Activated CD4-positive, CD25-positive, alpha-beta regulatory T cell treated with anti-CD3 and anti-CD28 coated beads, Interleukin-2, amount 50 U/mL, for 16 hours (primary cell): ENCODE results near the gene CDH15.
"Not testable (repeated sequence)": the region's sequence is repeated elsewhere in the genome, so short reads cannot be mapped to it uniquely, and the experiment has no call there.

Source experiments
- DNase-seq: peaks from one replicate; pipeline ENCODE4 v3.0.0-alpha.2; 2020; ENCODE audit warnings: low read depth, low spot score

Gene CDH15

DNA sequence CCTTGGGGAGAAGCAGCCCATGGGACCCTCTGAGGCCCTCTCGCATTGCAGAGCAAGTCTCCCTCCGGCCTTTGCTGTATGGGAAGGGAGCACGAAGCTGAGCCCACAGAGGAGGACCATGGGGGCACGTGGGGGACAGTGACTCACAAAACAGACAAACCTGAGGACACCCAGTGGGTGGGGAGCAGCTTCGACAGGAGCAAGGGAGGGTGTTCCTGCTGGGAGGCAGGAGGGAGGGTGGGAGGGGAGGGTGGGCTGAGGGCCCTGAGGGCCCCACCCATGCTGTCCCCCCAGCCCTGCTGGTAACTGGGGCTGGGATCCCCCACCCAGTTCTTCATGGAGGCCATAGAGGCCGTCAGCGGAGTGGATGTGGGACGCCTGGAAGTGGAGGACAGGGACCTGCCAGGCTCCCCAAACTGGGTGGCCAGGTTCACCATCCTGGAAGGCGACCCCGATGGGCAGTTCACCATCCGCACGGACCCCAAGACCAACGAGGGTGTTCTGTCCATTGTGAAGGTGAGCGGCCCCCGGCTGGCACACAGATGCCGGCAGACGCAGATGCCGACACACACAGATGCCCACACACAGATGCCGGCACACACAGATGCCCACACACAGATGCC is 16.3 kb downstream of the CDH15 start:
- DNase-seq = no peak

DNA sequence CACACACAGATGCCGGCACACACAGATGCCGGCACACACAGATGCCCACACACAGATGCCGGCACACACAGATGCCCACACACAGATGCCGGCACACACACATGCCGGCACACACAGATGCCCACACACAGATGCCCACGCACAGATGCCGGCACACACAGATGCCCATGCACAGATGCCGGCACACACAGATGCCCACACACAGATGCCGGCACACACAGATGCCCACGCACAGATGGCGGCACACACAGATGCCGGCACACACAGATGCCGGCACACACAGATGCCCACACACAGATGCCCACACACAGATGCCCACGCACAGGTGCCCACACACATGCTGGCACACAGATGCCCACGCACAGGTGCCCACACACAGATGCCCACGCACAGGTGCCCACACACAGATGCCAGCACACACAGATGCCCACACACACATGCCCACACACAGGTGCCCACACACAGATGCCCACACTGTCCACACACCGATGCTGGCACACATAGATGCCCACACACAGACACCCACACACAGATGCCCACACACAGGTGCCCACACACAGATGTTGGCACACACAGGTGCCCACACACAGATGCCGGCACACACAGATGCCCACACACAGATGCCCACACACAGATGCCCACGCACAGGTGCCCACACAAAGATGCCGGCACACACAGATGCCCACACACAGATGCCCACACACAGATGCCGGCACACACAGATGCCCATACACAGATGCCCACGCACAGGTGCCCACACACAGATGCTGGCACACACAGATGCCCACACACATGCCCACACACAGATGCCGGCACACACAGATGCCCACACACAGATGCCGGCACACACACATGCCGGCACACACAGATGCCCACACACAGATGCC is 17.2 kb downstream of the CDH15 start:
- DNase-seq = not testable (repeated sequence)

DNA sequence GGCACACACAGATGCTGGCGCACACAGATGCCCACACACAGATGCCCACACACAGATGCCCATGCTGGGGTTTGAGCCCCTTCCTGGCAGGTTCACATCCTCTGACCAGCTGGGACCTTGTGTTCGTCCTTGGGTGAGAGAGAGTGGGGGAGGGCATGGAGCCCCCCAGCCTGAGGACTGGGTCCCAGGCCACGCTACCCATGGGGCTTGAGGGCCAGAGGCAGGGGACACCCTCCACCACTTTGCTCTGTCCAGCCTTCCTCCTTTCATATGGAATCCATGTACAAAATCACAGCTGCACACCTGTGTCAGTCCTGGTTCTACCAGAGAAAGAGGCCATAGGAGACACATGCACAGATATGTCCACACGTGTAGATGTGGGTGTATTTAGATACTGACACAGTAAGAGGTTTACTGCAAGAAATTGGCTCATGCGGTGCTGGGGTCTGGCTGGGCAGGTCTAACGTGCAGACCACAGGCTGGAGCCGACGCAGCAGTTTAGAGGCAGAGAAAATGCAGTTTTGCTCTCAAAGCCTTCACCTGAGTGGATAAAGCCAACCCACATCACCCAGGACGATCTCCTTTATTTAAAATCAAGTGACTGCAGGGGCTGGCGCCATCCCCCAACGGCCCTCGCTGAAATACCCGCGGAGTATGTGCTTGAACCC is 17.9 kb downstream of the CDH15 start:
- DNase-seq = no peak

DNA sequence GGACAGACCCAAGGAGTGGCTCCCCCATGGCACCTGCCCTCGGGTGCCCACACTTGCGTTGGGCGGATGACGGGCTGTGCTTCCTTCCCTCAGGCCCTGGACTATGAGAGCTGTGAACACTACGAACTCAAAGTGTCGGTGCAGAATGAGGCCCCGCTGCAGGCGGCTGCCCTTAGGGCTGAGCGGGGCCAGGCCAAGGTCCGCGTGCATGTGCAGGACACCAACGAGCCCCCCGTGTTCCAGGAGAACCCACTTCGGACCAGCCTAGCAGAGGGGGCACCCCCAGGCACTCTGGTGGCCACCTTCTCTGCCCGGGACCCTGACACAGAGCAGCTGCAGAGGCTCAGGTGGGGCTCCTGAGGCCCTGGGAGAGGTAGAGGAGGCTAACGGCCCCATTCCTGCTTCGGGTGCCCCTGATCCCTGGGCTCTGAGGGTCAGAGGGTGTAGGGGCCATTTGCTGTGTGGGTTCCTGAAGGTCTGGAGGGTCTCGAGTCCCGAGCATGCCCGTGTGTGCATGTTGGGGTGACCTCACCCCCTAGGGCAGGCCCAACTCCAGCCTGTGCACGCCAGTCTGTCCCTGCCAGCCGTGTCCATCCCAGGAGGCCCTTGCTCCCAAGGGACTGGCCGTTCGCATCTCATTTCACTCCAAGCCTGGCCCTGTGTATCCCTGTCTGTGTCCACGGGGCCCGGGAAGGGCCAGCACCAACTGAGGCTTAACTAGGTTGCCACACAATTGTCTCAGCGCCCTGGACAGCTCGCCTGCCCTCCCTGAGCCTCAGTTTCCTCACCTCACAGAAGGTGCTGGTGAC is 18.8 kb downstream of the CDH15 start:
- no peak for DNase-seq

DNA sequence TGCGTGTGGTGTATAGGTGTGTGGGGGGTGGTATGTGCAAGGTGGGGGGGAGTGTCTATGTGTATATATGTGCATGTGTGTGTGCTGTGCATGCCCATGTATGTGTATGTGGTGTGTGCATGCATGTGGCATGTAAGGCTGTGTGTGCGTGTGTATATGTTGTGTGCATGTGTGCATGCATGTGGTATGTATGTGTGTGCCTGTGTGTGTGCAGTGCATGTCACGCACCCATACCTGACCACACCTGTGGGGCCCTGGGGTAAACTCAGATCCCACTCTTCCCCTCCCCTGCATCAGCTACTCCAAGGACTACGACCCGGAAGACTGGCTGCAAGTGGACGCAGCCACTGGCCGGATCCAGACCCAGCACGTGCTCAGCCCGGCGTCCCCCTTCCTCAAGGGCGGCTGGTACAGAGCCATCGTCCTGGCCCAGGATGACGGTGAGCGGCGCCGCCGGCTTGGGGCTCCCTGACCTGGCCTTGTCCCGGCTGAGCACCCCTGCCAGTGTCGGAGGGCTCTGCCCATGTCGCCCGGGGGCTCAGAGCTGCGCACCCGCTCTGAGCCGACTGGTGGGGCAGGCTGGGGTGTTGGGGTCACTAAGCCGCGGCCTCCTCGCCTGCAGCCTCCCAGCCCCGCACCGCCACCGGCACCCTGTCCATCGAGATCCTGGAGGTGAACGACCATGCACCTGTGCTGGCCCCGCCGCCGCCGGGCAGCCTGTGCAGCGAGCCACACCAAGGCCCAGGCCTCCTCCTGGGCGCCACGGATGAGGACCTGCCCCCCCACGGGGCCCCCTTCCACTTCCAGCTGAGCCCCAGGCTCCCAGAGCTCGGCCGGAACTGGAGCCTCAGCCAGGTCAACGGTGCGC is 19.7 kb downstream of the CDH15 start:
- DNase-seq = no peak

DNA sequence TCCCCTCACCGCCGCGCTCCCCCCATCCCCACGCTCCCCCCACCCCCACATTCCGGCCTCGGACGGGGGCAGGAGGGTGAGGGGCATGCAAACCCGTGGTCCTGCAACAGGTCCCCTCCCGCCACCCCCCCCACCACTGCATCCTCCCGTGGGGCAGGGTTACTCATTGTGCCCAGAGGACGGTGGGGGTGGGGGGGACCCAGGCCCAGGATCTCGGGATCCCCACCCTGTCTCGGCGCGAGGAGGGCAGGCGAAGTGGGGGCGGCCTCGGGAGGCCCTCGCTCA is 20.3 kb downstream of the CDH15 start:
- DNase-seq = no peak

DNA sequence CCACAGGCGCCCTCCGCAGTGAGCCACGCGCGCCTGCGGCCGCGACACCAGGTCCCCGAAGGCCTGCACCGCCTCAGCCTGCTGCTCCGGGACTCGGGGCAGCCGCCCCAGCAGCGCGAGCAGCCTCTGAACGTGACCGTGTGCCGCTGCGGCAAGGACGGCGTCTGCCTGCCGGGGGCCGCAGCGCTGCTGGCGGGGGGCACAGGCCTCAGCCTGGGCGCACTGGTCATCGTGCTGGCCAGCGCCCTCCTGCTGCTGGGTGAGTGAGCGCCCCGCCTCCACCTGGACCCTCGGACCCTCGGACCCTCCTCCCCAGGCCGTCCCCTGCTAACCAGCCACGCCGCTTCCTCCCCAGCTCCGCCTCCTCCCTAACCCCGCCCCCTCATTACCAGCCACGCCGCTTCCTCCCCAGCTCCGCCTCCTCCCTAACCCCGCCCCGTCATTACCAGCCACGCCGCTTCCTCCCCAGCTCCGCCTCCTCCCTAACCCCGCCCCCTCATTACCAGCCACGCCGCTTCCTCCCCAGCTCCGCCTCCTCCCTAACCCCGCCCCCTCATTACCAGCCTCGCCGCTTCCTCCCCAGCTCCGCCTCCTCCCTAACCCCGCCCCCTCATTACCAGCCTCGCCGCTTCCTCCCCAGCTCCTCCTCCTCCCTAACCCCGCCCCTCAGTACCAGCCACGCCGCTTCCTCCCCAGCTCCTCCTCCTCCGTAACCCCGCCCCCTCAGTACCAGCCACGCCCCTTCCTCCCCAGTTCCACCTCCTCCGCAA is 20.8 kb downstream of the CDH15 start:
- DNase-seq = peak; percentile 26

DNA sequence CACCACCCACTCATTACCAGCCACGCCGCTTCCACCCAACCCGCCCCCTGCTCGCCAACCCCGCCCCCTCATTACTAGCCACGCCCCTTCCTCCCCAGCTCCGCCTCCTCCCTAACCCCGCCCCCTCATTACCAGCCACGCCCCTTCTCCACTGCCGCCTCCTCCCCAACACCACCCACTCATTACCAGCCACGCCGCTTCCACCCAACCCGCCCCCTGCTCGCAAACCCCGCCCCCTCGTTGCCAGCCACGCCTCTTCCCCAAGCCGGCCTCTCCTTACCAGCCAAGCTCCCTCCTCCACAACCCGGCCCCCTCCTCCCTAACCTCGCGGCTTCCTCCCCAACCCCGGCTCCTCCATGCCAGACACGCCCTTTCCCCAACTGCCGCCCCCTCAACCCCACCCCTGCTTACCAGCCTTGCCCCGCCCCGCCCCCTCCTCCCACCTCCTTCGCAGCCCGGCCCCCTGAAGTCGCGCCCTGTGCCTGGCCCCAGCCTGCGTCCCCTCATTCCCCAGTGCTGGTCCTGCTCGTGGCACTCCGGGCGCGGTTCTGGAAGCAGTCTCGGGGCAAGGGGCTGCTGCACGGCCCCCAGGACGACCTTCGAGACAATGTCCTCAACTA is 21.5 kb downstream of the CDH15 start:
- DNase-seq = peak; percentile 45

DNA sequence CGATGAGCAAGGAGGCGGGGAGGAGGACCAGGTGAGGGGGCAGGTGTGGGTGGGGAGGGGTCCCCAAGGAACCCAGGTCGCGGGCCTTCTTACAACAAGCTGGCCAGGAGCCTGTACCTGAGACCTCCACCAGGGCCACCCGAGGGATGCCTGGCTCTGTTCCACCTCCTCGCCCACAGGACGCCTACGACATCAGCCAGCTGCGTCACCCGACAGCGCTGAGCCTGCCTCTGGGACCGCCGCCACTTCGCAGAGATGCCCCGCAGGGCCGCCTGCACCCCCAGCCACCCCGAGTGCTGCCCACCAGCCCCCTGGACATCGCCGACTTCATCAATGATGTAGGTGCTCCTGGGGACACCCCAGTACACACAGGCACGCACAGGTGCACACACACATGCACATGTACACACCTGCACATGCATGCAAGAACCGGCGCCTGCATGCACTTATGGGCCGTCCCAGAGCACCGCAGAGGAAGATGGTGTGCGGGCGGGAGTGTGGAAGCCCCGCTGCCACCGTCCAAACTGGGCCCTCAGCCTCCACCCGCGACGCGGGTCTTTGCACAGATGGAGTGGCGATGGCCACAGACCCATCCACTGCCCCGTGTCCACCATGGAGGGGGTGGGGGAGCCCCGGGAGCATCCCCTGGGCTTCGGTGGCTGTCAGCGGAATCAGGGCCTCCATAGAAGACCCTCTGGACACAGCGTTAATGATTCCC is 22.2 kb downstream of the CDH15 start:
- DNase-seq = no peak

DNA sequence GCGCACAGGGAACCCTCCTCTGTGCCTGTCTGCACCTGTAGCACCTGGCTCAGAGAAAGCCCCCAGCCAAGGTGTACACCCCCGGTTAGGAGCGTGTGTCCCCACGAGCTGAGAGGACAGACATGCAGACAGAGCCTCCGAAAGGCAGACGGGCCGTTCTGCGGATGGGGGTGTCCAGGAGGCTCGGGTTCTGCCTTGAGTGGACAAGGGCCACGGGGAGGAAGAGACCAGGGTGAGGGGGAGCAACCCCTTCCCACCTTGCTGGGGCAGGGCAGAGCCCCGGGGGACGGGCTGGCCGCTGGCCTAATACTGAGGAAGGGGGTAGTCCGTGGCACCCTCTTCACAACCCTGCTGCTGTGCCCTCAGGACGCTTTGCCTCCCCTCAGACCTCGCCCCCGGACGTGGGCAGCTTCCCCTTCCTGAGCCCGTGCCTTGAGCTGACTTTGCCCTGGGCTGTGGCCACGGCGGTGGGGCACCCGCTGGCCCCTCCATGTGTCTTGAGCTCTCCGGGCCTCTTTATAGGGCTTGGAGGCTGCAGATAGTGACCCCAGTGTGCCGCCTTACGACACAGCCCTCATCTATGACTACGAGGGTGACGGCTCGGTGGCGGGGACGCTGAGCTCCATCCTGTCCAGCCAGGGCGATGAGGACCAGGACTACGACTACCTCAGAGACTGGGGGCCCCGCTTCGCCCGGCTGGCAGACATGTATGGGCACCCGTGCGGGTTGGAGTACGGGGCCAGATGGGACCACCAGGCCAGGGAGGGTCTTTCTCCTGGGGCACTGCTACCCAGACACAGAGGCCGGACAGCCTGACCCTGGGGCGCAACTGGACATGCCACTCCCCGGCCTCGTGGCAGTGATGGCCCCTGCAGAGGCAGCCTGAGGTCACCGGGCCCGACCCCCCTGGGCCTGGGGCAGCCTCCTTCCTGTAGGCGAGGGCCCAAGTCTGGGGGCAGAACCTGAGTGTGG is 23.1 kb downstream of the CDH15 start:
- DNase-seq = no peak

DNA sequence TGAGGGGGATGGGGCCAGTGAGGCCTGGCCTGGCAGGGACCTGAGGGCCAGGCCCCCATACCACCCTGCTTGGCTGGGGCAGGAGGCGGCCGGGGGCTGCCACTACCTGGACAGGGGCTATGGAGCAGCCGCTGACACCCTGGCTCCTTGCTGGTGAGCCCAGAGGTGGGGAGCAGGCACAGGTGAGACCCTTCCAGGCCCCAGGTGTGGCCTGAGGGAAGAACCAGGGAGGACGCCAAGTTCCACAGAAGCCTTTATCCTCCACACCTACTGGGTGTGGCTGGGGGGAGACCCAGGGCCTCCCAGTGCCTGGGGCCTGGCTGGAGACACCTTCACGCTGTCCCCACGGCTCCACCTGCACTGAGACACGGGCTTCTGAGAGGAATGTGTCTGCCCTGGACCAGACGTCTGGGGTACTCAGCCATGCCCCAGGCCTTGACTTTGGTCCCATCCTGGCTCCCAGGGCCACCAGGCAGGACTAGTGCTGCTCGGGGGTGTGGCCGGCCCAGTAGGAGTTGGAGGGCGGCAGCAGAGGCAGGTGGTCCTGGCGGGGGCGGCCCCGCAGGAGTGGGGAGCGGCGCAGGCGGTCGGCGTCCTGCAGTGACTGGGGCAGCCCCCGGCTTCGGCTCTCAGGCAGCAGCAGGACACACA is 24.1 kb downstream of the CDH15 start:
- DNase-seq = no peak

DNA sequence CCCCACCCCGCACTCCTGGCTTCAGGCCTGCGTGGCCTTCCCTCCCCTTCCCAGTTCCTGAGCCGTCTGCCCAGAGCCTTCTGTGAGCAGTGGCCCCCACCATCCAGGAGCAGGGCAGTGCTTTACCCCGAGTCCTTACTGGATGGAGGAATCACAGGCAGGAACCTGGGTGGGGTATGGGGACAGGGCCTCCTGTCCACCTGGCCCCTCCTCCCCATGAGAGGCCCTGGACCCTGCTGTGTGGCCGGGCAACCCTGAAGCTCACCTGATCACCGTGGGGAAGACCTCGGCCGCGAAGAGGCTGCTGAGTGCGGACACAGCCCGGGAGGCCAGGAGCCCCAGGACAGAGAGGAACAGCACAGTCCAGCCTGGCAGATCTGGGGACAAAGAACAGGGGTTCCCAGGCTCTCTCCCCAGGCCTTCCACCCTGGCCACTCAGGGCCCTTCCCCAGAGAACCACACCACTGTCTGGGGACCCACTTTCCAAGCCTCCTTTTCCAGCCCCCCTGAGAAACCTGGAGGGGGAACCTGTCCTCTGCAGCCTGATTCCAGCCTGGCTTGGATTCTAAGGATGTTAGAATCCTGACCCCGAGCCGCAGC is 25.6 kb downstream of the CDH15 start:
- DNase-seq = no peak

DNA sequence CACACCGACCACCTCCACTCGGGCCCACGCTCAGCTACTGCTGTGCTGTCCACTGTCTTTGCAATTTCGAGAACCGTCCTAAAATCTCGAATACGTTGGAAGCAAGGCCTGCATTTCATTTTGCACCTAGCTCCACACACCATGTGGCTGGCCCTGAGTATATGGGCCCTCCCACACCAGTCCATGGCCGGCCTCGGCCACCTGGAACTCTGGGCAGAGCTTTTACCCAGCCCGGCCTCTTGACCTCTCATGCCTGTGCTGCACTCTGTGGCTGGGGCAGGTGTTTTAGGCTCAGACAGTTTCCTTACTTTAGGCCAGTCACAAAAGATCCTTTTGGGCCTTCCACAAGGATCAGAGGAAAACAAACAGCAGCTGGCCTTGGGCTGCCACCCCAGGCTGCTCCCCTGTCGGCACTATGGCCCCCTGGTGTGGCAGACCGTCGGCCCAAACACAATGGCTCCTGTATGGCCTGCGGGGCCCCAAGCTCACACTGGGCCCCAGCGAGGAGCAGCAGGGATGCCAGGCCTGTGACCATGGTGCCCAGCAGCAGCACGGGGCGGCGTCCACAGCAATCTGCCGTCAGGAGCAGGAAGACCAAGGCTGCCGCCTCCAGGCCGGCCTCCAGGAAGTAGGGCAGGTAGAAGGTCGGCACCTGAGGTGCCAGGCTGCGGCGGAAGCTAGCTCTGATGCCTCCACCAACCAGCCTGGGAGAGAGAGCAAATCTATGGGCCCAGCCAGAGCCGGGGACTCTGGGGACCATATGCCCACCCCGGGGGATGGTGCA is 26.3 kb downstream of the CDH15 start:
- no peak for DNase-seq

DNA sequence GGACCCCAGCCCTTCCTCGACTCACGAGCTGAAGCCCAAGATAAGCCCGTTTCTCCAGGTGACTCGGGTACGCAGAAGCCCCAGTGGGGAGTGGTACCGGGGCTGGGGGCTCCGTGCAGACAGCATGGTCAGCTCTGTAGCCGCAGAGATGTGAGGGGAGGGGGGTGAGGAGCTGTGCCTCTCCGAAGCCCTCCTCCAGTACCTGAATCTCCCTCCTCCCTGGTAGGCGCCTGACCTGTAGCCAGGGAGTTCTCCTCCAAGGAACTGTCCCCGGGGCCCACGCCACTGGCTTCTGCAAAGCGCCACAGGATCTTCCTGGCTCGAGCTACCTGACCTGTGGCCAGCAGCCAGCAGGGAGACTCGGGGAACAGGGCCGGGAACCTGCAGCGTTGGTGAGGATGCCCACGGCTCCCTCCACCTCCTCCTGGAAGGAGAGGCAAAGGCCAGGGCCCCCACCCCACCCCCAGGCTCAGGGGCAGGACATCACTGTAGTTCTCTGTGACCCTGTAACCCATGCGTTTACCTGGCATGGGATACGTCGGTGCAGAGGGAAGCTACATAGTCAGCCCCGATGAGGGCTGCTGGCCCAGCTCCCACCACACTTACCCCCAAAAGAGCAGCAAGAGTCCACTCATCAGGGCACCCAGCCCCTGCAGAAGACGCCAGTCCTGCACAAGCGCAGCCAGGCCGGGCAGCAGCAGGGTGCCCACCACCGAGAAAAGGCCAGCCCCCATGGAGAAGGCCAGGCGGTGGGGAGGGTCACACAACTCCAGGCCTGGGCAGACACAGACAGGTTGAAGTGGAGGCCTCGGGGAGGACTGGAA is 27.1 kb downstream of the CDH15 start:
- no peak for DNase-seq
